ENCODE results near the gene ASIC4. TPM values are rescaled to one million over a fixed set of nuclear protein-coding genes. Genes with fewer than 3 reads are reported as not detected.
A peak's percentile ranks its signal among the peaks of the same experiment; 100 is the strongest.

Gene ASIC4
- total and polyA plus RNA-seq, 2 of the 13 experiments (the other 11 are each of a cell fraction or from before 2014, with no cell fraction given): 0.03 TPM; not detected in 1

DNA sequence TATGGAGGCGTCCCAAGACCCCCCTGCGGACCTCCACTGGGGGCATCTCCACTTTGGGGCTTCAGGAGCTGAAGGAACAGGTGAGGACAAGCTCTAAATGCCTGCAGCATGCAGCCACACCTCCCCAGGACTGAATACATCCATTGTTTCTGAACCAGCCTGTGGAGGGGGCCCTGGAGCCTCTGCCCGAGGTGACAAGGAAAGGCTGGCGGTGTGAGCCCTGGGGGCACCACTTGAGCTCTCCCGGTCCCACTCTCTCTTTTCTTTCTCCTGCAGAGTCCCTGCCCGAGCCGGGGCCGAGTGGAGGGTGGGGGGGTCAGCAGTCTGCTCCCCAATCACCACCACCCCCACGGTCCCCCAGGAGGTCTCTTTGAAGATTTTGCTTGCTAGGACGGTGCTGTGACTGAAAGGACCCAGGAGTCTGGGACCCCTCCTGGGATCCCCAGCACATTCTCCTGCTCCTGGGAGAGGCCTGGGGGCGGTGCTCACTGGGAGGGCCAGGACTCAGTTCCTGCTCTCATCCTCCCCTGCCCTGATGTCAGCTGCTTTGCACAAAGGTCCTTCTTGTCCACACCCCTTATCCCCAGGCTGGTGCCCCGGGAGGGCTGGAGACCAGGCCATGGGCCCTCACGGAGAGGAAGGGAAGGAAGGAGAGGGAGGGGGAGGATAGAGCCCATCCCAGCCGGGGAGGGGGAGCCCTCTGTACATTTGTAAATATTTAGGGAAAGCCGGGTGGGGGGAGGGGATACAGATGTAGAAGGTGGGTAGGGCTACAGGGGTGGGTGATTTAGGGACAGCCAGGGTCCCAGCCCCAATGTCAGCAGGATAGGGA lies 23.6 kb downstream of the ASIC4 start (continued):
- TF ChIP-seq, protein P1, sequence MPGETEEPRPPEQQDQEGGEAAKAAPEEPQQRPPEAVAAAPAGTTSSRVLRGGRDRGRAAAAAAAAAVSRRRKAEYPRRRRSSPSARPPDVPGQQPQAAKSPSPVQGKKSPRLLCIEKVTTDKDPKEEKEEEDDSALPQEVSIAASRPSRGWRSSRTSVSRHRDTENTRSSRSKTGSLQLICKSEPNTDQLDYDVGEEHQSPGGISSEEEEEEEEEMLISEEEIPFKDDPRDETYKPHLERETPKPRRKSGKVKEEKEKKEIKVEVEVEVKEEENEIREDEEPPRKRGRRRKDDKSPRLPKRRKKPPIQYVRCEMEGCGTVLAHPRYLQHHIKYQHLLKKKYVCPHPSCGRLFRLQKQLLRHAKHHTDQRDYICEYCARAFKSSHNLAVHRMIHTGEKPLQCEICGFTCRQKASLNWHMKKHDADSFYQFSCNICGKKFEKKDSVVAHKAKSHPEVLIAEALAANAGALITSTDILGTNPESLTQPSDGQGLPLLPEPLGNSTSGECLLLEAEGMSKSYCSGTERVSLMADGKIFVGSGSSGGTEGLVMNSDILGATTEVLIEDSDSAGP (CRISPR knock-in tag; IDR thresholded peaks at IDR 0.05; ENCODE audit: borderline replicate concordance): peak; percentile 36; the same call in 1 of the 2 replicates
- TF ChIP-seq REL (CRISPR knock-in tag; conservative IDR thresholded peaks at IDR 0.05) (no peak), U2AF1 (optimal IDR thresholded peaks at IDR 0.05; ENCODE audit: low read depth, low read length) (no peak), ZSCAN22 (CRISPR knock-in tag; IDR thresholded peaks at IDR 0.05) (no peak), MTF2 (CRISPR knock-in tag; IDR thresholded peaks at IDR 0.05; ENCODE audit: borderline replicate concordance) (no peak), ZNF841 (CRISPR knock-in tag; IDR thresholded peaks at IDR 0.05; ENCODE audit: borderline replicate concordance) (no peak), ZNF572 (CRISPR knock-in tag; IDR thresholded peaks at IDR 0.05) (0 out of 2 replicates have a peak, but pooled peaks have one; percentile 38), ZBTB1 (CRISPR knock-in tag; IDR thresholded peaks at IDR 0.05; ENCODE audit: borderline replicate concordance) (no peak), MED8 (CRISPR knock-in tag; IDR thresholded peaks at IDR 0.05; ENCODE audit: insufficient replicate concordance) (no peak), SIN3B (IDR thresholded peaks at IDR 0.05; ENCODE audit: low read length) (no peak), KDM2A (CRISPR knock-in tag; IDR thresholded peaks at IDR 0.05; ENCODE audit: borderline replicate concordance, low read depth) (peak; percentile 27; the same call in 1 of the 2 replicates), ZNF136 (CRISPR knock-in tag; IDR thresholded peaks at IDR 0.05; ENCODE audit: low read depth) (no peak), ZNF530 (CRISPR knock-in tag; IDR thresholded peaks at IDR 0.05; ENCODE audit: low read depth) (no peak), ZNF879 (CRISPR knock-in tag; IDR thresholded peaks at IDR 0.05) (no peak), NFIB (CRISPR knock-in tag; IDR thresholded peaks at IDR 0.05; ENCODE audit: borderline replicate concordance) (no peak), ZNF777 (CRISPR knock-in tag; IDR thresholded peaks at IDR 0.05) (no peak)
- TF ChIP-seq, protein P2, sequence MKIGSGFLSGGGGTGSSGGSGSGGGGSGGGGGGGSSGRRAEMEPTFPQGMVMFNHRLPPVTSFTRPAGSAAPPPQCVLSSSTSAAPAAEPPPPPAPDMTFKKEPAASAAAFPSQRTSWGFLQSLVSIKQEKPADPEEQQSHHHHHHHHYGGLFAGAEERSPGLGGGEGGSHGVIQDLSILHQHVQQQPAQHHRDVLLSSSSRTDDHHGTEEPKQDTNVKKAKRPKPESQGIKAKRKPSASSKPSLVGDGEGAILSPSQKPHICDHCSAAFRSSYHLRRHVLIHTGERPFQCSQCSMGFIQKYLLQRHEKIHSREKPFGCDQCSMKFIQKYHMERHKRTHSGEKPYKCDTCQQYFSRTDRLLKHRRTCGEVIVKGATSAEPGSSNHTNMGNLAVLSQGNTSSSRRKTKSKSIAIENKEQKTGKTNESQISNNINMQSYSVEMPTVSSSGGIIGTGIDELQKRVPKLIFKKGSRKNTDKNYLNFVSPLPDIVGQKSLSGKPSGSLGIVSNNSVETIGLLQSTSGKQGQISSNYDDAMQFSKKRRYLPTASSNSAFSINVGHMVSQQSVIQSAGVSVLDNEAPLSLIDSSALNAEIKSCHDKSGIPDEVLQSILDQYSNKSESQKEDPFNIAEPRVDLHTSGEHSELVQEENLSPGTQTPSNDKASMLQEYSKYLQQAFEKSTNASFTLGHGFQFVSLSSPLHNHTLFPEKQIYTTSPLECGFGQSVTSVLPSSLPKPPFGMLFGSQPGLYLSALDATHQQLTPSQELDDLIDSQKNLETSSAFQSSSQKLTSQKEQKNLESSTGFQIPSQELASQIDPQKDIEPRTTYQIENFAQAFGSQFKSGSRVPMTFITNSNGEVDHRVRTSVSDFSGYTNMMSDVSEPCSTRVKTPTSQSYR (CRISPR knock-in tag; IDR thresholded peaks at IDR 0.05; ENCODE audit: borderline replicate concordance): peak; percentile 19; the same call in 1 of the 2 replicates
- TF ChIP-seq, protein P3, sequence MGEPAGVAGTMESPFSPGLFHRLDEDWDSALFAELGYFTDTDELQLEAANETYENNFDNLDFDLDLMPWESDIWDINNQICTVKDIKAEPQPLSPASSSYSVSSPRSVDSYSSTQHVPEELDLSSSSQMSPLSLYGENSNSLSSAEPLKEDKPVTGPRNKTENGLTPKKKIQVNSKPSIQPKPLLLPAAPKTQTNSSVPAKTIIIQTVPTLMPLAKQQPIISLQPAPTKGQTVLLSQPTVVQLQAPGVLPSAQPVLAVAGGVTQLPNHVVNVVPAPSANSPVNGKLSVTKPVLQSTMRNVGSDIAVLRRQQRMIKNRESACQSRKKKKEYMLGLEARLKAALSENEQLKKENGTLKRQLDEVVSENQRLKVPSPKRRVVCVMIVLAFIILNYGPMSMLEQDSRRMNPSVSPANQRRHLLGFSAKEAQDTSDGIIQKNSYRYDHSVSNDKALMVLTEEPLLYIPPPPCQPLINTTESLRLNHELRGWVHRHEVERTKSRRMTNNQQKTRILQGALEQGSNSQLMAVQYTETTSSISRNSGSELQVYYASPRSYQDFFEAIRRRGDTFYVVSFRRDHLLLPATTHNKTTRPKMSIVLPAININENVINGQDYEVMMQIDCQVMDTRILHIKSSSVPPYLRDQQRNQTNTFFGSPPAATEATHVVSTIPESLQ (CRISPR knock-in tag; conservative IDR thresholded peaks at IDR 0.05): no peak
- TF ChIP-seq, protein P4, sequence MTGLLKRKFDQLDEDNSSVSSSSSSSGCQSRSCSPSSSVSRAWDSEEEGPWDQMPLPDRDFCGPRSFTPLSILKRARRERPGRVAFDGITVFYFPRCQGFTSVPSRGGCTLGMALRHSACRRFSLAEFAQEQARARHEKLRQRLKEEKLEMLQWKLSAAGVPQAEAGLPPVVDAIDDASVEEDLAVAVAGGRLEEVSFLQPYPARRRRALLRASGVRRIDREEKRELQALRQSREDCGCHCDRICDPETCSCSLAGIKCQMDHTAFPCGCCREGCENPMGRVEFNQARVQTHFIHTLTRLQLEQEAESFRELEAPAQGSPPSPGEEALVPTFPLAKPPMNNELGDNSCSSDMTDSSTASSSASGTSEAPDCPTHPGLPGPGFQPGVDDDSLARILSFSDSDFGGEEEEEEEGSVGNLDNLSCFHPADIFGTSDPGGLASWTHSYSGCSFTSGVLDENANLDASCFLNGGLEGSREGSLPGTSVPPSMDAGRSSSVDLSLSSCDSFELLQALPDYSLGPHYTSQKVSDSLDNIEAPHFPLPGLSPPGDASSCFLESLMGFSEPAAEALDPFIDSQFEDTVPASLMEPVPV (CRISPR knock-in tag; IDR thresholded peaks at IDR 0.05): no peak

Measured in HepG2 (cell line).